Gastrocnemius medialis (tissue), 4 donors: ENCODE results near the gene BCOR.

ENCODE experiments used
- POLR2A ChIP-seq, 2 donors: fragments of 450-650 bp; IDR thresholded peaks; one replicate each; pipeline ENCODE4 v1.6.1; 2017; ENCODE audit warnings: antibody characterized with exemption in 2 of 2, mild to moderate bottlenecking in 2 of 2, moderate library complexity in 2 of 2
- TF ChIP-seq, protein P1 (sequence below), 5 experiments: fragments of 450-650 bp in 3 of 5; fragments of 200-600 bp in 2 of 5; sonication (generic) in 2 of 5; IDR thresholded peaks in 4 of 5; conservative IDR thresholded peaks in 1 of 5; 1 replicate in 4 of 5; 2 replicates in 1 of 5; pipeline ENCODE4 v1.5.1; 2016 to 2019; ENCODE audit warnings: antibody characterized with exemption in 5 of 5, mild to moderate bottlenecking in 3 of 5, moderate library complexity in 3 of 5

DNA sequence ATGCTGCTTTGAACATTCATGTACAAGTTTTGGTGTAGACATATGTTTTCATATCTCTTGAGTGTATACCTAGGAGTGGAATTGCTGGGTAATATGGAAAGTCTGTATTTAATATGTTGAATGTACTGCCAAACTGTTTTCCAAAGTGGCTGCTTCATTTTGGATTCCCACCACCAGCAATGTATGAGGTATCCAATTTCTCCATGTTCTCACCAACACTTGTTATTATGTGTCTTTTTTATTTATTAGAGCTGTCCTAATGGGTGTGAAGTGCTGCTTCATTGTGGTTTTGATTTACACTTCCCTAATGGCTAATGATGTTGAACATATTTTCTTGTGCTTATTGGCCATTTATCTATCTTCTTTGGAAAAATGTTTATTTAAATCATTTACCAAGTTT is 60.4 kb downstream of the BCOR start:
- TF ChIP-seq, protein P1, sequence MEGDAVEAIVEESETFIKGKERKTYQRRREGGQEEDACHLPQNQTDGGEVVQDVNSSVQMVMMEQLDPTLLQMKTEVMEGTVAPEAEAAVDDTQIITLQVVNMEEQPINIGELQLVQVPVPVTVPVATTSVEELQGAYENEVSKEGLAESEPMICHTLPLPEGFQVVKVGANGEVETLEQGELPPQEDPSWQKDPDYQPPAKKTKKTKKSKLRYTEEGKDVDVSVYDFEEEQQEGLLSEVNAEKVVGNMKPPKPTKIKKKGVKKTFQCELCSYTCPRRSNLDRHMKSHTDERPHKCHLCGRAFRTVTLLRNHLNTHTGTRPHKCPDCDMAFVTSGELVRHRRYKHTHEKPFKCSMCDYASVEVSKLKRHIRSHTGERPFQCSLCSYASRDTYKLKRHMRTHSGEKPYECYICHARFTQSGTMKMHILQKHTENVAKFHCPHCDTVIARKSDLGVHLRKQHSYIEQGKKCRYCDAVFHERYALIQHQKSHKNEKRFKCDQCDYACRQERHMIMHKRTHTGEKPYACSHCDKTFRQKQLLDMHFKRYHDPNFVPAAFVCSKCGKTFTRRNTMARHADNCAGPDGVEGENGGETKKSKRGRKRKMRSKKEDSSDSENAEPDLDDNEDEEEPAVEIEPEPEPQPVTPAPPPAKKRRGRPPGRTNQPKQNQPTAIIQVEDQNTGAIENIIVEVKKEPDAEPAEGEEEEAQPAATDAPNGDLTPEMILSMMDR (IDR thresholded peaks at IDR 0.05 in 4 of 5, conservative IDR thresholded peaks at IDR 0.05 in 1 of 5), result no peak
- TF ChIP-seq POLR2A (IDR thresholded peaks at IDR 0.05), result no peak
